Activated effector memory CD4-positive, alpha-beta T cell treated with anti-CD3 and anti-CD28 coated beads, Interleukin-2, amount 50 U/mL, for 16 hours (primary cell): Measurements from ENCODE around the gene KIF21B.

Experiments used
- DNase-seq: peaks from one replicate; pipeline ENCODE4 v3.0.0-alpha.2; 2020

KIF21B gene

DNA sequence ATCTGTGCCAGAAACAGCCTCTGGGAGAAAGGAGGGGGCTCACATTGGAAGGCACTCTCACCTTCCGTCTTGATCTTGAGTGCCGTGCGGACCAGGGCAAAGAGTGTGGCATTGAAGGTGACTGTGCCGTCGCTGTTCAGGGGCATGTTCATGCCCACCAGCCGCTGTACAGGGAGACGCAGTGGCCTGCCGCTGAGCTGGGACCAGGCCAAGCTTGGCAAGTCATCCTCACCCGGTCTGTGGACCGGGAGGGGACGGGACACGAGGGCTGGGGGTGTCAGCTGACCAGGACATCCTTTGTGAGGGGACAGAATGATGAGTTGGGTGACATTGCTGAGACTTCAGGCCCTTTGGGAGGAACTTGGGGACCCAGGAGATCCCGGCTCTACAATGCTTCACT lies 25.0 kb upstream of the KIF21B start:
- DNase-seq: no peak

DNA sequence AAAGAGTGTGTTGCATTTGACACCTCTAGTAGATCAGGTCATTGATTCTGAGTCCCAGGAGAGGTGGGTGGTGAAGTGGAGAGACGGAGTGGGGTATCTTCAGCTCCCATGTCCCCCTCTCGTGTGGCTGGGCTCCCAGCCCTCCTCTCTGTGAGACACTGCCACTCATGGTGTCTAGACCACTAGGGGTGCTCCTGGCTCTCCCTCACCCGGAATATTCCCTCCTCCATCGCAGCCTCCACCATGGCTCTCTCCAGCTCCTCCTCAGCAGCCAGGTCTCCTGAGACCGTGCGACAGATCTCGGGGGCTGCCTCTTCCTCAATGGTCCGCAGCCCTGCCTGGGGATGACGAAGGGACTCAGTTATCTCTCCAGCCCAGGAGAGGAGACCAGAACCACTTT lies 20.6 kb upstream of the KIF21B start:
- no peak for DNase-seq

DNA sequence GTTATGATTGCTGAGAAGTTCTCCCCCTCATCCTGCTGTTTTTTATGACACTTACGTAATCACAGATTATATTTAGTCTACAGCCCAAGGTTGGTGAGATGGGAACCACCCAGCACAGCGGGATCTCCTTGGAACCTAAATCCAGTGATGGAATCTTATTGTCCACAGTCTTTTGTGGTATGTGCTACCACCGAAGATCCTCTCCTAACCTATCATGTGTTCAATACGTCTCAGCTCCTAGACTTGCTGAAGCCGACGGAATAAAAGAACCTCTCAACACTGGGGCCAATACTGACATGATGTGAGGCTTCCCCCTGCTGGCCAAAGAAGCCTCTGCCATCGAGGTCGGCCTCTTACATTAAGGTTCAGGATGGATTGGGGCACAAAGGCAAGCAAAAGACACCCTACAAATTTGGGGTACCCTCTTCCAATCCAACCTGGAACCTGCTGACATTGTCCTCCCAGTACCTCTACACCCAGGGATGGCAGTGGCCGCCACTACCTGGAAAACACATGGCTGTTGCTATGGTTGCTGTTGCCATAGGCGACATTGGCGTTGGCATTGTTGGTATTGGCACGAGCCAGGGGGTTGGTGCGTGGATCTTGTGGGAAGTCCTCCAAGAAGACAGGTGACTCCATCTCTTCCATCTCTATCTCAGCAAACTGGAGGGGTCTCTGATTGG lies 19.4 kb upstream of the KIF21B start:
- DNase-seq: peak; percentile 88

DNA sequence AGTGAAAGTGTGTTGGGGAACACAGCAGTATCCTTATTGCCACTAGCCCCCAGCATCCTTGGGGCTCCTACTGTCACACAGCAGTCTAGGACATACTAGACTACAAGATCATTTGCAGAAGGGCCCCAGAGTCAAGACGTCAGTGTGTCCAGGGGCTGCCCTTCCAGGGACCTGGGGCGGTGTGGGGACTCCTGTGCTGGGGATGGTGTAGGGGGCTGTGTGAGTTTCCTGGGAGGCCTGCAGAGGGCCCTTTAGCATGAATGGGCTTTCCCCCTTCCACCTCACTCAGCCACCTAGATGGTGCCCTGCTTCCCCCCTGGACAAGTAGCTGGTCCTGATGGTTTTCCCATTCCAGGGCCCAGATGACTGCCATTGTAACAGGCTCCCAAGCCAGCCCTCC lies 17.5 kb upstream of the KIF21B start:
- DNase-seq: no peak

DNA sequence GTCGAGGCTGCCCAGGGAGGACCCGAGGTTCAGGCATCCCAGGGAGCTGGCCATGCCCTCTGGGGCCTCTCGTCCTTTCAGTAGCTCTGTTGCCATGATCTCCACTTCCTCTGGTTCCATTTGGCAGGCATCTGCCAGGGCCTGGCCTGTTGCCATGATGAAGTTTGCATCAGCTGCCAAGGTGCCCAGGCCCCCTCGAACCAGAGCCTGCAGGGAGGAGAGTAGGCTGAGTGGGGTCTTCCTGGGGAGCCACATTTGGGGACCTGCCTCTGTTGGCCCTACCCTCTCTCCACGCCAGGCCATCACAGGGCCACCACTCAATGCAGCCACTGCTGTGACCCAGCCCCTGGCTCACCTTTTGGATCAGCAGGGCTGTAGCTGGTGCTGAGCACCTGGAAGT lies 16.4 kb upstream of the KIF21B start:
- no peak for DNase-seq

DNA sequence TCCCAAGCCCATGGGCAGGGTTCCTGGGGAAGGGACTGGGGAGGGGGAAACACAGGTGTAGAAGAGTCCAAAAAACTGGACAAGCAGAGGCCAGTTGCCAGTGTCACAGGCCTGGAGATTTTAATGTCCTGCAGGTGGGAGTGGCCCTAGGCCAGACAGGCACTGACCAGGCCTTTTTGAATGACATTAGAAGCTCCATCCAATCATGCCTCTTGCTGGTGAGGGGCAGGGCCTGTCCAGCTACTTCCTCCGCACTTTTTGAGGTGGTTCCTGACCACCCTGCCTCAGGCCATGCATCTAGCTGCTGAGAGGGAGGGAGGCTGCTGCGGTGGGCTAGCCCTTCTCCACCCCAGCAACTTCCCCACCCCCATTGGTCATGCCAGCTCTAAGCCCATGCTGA lies 15.9 kb upstream of the KIF21B start:
- DNase-seq: no peak

DNA sequence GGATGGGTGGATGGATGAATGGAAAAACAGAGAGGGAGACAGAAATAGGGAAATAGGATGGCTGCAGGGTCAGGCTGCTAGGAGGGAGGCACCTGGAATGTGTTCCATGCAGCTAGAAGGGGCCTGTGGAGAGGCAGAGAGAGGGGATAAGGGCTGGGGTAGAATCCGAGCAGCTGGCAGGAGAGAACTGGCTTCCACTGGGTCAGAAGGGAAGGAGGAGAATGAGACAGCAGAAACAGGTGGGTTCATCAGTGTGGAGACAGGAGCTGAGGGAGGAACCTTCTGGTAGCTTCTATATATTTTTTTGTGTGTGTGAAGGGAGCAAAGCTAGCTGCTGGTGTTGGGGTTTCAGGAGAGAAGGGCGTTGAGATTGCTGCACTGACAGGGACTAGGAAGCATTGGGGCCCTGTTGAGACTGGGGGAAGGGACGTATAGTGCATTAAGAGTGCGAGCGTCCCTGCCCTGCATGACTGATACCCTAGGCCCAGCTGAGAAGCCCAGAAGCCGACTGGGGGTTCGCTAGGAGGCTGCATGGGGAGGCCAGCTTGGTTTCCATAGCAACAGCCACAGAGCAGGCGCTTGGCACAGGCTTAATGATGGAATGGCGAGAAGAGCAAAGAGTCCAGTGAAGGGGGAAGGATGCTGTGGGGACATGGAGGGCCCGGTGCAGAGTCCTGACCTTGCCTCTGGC lies 14.8 kb upstream of the KIF21B start:
- DNase-seq: no peak

DNA sequence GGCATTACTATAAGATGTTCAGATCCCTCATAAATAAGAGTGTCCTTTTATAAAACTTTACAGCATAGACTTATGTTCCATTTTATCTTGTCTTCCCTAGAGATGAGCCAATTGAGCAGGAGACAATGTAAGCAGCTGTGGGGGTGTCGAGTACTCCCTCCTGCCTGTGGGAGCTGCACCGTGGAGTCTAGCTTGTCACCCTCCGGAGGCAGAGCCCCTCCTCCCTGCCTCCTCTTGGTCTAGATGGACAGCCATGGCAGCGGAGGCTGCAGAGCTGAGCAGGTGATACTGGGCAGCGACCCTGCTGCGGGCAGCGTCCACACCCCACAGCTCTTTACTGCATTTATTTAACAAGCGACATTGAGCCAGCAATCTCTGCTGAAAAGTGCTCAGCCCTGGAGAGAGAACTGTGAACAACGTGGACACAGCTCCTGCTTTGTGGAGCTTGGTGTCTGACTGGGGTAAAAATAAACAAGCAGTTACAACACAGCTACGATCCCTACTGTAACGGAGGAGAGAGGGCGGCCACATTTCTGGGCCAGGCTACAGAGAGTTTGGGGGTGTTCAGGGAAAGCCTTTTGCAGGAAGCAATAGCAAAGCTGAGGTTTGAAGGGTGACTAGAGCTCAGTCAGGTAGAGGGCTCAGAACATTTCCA lies 12.8 kb upstream of the KIF21B start:
- no peak for DNase-seq

DNA sequence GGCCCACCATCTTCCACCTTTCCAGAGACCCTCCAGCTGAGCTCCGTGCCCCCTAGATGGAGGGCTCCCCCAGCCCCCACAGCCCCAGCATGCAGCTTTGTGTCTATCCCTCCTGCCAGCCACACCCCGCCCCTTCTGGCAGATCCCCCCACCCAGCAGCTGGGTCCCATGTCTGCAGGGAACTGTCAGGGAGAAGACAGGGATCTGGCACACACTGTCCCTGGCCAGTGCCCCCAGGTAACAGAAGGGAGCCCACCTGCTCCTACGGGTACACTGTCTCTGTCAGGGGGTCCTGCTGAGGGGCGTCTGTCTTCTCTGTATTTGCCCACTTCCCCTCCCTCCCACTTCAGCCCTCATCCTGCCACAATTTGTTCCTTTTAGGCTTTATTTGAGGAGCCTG lies 11.2 kb upstream of the KIF21B start:
- DNase-seq: no peak

DNA sequence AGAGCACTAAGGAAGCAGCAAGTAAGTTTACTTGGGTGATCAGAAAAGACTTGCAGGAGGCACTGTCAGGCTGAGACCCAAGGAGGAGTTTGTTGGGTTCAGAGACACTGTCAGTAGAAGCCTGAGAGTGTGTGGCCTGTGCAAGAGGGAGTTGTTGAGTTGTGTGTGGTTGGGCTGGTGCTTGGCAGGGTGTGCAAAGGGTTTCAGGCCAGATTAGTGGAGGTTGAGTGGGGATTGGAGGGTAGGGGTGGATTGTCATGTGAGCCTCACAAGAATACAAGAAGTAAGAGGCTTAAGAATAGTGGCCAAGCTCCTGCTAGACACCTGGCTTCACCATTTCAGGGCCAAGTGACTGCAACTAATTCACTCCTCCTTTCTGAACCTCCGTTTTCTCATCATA lies 8.9 kb upstream of the KIF21B start:
- no peak for DNase-seq

DNA sequence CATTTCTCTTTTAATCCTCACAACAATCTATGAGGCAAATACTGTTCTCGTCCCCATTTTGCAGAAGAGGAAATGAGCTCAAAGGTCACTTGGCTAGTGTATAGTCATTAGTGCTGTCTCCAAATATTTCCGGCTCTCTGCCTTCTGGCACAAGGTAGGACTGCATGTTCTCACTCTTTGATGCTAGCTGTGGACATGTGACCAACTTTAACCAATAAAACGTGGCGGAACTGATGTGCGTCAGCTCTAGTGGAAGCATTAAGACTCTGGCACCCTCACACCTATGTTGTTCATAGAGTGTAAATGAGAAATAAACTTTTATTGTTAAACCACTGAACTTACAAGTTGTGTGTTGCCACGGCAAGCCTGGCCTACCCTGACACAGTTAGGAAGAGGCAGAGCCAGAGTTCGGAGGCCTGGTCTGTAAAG lies 5.0 kb upstream of the KIF21B start:
- DNase-seq: no peak

DNA sequence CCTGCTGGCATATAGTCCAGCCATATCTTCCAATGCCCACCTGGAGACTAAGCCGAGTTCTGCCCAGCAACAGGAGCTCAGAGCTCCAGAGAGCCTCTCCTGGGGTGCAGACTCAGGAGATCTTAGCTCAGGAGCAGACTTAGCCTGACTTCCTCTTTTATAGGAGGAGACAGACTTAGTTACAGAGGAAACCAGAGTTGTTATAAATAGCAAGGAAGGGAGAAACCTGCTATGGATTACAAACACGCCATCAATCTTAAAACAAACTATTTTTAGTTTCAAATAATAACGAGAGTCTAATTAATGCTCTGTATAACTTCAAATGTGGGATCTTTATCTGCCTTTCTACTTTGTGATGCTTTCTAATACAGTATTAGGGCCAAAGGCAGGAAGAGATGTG lies 3.3 kb upstream of the KIF21B start:
- no peak for DNase-seq

DNA sequence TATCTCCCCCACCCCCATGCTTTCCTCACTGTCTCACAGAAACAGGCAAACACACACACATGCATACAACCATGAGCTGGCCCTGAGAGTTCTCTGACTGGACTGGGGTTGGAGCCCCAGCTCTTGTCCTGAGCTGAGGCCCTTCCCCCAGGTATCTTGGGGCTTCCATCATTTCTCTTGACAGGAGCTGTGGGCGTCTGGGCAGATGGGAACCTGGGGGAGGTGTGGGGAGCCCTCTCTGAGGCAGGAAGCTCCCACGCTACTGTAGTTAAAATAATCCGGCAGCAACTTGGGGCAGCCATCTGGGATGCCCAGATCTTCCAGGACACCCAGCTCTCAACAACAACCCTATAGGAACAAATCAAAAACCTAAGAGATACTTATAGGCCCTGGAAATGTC lies 2.7 kb upstream of the KIF21B start:
- DNase-seq: no peak

DNA sequence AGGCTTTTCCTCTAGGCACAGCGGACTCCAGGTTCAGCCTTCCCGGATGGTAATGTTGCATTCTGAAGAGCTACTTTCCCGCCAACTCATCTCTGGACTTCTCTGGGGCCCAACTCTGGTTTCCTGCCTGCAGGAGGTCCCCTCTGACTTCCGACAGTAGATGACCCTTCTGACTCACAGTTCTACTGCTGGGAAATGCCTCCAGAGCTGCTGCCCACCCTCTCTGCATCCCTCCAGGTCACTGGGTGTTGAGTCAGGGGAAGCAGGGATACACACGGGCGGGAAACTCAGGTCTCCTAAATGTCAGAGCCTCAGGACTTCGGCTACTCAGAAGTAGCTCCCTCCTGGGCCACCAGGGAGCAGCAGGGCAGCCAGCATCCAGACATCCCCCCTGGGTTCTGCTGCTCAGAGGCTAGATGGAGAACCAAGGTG lies 2.1 kb upstream of the KIF21B start:
- DNase-seq: peak; percentile 65

DNA sequence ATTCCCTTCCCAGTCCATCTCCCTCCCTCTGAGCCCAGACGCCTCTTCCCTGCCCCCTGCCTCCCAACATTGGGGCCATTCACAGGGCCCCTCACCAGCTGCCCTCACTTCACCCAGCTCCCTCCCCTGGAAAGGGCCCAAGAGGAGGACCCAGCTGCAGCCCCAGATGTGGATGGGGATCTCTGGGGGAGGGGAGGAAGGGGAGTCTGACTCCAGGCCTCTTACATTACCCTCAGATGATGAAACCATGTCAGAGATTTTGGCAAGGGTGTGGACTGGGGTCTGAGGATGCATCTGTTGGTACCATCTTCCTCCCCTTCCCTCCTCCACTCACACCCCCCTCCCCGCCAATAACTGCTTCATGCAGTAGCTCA lies 1.1 kb upstream of the KIF21B start:
- no peak for DNase-seq

DNA sequence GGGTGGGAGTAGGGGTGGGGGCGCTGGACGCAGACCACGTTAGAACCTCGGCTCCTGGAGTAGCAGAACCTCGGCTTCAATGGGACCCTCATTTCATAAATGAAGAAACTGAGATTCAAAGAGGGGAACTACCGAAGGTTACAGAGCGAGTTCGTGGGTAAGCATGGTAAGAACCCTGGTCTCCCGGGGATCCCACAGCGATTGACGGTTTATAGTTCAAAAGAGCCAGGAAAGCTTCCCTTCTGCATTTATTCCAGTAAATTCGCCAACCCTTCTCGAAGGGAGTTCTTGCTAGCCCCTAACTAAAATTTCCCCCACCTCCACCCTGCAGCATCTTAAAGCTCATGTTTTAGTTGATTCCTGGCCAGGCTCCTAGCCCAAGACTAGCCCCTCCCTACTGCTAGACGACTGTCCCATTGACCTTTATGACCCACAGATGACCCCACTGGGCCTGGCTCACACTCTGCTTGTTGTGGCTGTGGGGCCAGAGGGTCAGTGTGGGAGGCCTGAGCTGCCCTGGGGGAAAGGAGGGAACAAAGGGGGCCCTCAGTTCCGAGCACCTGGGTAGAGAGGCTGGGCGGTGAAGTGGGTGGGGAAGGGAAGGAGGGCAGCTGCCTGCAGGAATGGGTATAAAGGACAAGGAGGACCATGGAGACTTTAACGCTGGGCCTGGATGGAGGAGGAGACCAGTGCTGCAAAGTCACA lies 558 bp upstream of the KIF21B start:
- no peak for DNase-seq

DNA sequence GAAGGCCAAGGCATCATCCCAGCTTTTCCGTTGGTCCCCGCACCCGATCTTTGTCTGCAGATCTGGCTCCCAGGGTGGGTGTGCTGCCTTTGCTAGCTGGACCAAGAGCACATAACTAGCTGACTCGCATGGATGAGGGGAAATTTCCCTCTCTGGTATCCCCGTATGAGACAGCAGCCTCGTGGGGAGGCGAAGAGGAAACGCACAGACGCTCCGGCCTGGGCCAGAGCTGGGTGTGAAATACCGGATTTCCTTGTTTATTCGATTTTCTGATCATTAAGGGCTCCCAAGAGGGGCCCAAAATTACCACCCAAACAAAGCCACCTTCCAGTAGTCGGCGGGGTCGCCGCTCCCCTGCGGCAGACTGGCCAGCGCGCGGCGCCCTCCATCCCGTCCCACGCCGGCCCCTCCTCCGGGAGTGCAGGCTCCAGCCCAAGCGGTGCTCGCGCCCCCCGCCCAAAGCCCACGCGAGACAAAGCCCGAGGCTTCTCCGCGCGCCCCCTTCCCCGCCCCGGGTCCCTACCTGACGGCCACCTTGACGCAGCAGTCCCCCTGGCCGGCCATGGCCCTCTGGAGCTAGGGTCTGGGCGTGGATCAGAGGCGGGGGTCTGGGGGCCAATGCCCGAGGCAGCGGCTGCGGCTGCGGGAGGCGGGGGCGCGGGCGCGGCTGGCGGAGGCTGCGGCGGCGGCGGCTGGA lies 546 bp downstream of the KIF21B start:
- DNase-seq: peak; percentile 81

DNA sequence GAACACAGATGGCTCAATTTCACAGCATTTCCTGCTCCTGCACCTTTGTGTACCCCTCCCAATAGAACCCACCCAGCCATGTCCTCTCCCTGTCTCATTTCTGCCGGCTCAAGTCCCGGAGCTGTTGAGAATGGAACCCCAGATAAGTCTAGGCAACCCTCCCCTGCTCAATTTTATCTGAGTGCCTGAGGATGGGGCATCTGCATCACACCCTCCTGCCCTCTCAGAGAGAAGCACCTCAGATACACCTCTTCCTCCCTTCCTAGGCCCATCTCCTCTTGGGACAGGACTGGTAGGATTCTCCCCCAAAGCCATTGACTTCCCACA lies 1.1 kb downstream of the KIF21B start:
- no peak for DNase-seq

DNA sequence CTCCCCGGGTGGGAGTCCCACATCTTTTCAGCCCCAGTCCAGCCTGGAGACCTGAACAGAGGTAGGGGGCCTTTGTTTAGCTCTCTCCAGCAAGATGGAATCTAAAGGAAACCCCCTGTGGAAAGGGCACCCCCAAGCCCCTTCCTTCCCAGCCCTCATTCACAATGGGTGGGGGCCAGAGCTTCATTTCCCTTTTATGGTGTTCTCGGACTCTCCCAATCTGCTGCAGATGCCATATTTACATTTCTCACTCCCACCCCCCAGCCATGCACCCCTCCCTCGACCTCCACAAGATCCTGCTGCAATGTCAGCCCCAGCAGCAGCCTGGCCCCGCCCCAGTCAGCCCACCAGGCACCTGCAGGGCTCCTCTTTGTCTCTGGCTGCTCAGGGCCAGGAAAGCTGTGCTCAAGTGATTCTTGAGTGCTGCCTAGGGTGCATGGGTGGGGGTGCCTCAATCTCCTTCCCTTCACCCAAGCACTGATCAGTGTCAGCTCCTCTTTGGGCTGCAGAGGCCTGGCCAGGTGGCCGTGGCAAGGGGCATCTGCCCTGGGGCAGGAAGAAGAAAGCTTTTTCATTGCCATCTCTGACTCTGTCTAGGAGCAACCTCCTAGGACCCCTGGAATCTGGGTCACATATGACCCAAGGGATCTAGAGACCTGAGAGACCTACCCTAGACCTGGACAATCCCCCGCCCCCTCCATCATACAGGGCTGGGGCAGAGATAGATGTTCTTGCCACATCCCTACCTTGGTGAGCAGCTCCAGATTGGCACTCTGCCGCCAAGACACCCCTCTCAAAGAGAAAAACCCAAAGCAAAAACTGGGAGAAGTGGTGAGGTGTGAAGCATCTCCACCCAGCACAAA lies 1.7 kb downstream of the KIF21B start:
- peak; percentile 66 for DNase-seq

DNA sequence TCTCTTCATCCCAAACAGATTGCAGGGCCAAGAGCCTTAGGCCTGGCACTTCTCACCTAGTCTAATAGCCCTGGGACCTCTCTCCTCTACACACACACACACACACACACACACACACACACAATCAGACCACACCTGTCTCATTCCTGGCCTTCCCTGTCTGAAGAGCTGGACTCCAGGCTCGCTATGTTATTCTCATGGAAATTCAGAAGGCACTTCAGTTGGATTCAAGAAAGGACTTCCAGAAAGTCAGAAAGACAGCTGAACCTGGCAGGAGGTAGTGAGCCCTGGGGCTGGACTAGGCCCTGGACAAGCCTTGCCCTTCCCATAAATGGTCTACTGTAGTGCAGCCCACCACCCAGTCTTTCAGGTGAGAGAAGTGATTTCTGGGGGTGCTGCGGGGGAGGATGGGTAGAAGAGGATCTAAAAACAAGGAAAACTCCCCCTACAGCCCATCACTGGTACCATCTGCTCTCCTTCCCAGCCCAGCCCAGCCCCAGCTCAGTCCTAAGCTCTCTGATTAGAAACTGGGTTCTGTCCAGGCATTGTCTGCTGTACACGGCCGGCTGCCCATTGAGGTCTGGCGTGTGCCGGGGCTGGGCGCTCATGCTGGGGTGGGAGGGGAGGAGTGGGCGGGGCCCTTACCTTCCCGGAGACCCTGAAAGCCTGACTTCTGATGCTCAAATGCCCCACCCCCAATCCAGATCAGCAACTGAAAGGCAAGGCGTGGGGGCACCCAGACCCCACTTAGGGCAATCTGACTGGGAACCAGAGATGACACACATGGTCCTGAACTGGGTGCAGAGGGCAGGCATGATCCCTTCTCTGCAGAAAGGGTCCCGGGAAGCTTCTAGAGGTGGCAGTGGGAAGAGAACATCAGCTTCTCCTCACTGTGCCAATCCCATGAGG lies 2.5 kb downstream of the KIF21B start:
- peak; percentile 73 for DNase-seq

DNA sequence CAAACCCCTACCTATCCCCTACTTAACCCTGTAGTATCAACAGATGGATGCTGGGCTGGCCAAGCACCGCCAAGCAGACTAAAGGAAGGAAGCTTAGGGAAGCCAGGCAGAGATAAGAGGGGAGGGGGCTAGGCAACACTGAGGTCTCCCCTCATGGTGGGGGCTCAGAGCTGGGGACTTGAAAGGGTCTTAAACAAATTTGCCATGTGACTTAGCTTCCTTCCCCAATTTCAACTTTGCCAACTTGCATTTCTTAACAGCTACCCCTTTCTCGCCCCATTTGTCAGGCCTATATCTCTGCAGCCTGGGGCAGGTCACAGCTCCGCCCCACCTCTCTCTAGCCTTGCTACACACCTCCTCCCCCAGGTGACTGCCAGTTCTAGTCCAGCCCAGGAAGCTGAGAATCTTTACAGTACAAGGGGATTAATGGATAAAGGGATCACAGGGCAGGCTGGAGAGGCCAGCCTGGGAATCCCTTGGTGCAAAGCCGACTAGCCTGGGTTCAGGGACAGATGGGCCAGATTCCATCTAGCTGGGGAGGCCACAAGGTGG lies 3.4 kb downstream of the KIF21B start:
- DNase-seq: peak; percentile 75
